Transverse colon (tissue), 4 donors: ENCODE measurements around the gene FOXJ3. TPM values are rescaled to one million over a fixed set of nuclear protein-coding genes. Genes with fewer than 3 reads are reported as not detected.
A peak's percentile ranks its signal among the peaks of the same experiment; 100 is the strongest.

Experiments used
- DNase-seq: peaks from one replicate; pipeline ENCODE4 v3.0.0-alpha.2; 2019
- H3K27ac ChIP-seq, 4 donors: fragments of 200-600 bp; sonication (generic); 2 replicates each; pipeline ENCODE4 v1.5.1; 2016 to 2018; ENCODE audit warnings: inconsistent platforms in 4 of 4
- H3K27me3 ChIP-seq: fragments of 200-600 bp; sonication (generic); 2 replicates; pipeline ENCODE4 v1.5.1; 2017; ENCODE audit warnings: inconsistent platforms
- H3K36me3 ChIP-seq, 4 donors: fragments of 200-600 bp; sonication (generic); 2 replicates each; pipeline ENCODE4 v1.5.1; 2017 to 2019; ENCODE audit warnings: inconsistent platforms in 4 of 4
- H3K4me1 ChIP-seq, 4 donors: fragments of 200-600 bp; sonication (generic); 2 replicates each; pipeline ENCODE4 v1.5.1; 2017 to 2020; ENCODE audit warnings: inconsistent platforms in 4 of 4
- H3K4me3 ChIP-seq, 4 donors: fragments of 200-600 bp; sonication (generic); 1 replicate in 1 of 4; 2 replicates in 3 of 4; pipeline versions ENCODE4 v1.5.1 to v1.6.1; 2017 to 2019; ENCODE audit warnings: inconsistent platforms in 4 of 4
- H3K9me3 ChIP-seq, 2 donors: fragments of 200-600 bp; sonication (generic); 2 replicates each; pipeline ENCODE4 v1.5.1; 2017 to 2019; ENCODE audit warnings: inconsistent platforms in 2 of 2
- CTCF ChIP-seq, 5 experiments: fragments of 200-600 bp in 3 of 5; fragments of 450-650 bp in 2 of 5; sonication (generic) in 3 of 5; IDR thresholded peaks; 1 replicate in 2 of 5; 2 replicates in 3 of 5; pipeline ENCODE4 v1.5.1; 2016 to 2017; ENCODE audit warnings: antibody characterized with exemption in 5 of 5, inconsistent platforms in 3 of 5, mild to moderate bottlenecking in 2 of 5, moderate library complexity in 1 of 5
- EP300 ChIP-seq: sonication (generic); formaldehyde crosslinking; IDR thresholded peaks from one replicate; pipeline ENCODE4 v1.6.1; 2017; ENCODE audit warnings: antibody characterized with exemption, low read depth
- POLR2A ChIP-seq: fragments of 450-650 bp; IDR thresholded peaks from one replicate; pipeline ENCODE4 v1.6.1; 2016; ENCODE audit warnings: antibody characterized with exemption, mild to moderate bottlenecking, moderate library complexity
- POLR2AphosphoS5 ChIP-seq, 3 donors: sonication (generic); formaldehyde crosslinking; IDR thresholded peaks; one replicate each; pipeline ENCODE4 v1.6.1; 2016; ENCODE audit warnings: antibody characterized with exemption in 3 of 3
- WGBS, 2 donors: methylation state at CpG; one replicate each; pipeline ENCODE4 v1.1.5; 2018; ENCODE audit warnings: low coverage in 1 of 2; 5-methylcytosine and 5-hydroxymethylcytosine counted together
- in situ Hi-C, 4 donors: fragments of 200-750 bp; cut with MboI; loops; one replicate each; pipeline versions ENCODE4 v1.15.0 to v1.15.1; 2017; ENCODE audit warnings: low sequenced_read_pairs in 3 of 4, low pct_ligation_motif_present in 1 of 4, low pct_unique_long_range_greater_than_20kb in 1 of 4
- intact Hi-C: fragments of 100-400 bp; cut with DNase I; formaldehyde crosslinking; loops from one replicate; pipeline ENCODE4 v1.15.1; 2023; ENCODE audit warnings: low total_unique reads
- total RNA-seq, 4 donors: library from RNA; depleted of rRNA; stranded (reverse); fragments of >200 nt; gene quantifications; one replicate each; pipeline ENCODE4 v1.1.0, GENCODE V29; 2016

Gene FOXJ3
- total RNA-seq, 4 donors from 2014 or later, result 18.5 to 62.1 (median 38.6) TPM

GRCh38 chr1:42163536-42164503 lies 171.2 kb downstream of the FOXJ3 start:
- Histone ChIP-seq H3K27me3 (no peaks in the 10 kb centered on the region), H3K27ac (peak overlapping the region; percentile 30 to 75 (median 74)), H3K4me3 (peak overlapping the region in 2 of 4 donors; percentile 0 to 35), H3K36me3 (no peaks in the 10 kb centered on the region), H3K4me1 (peaks cover 3 to 33% (median 28%) of the 10 kb centered on the region in 4 donors), H3K9me3 (peaks cover 9 to 12% of the 10 kb centered on the region in 2 donors)
- TF ChIP-seq CTCF (IDR thresholded peaks at IDR 0.05), result peak in 1 of 5 experiments; percentile 27
- no peak for TF ChIP-seq POLR2AphosphoS5 (IDR thresholded peaks at IDR 0.05)
- no peak for TF ChIP-seq POLR2A
- no peak for TF ChIP-seq EP300
- intact Hi-C loops, result no loop called here
- no peak for DNase-seq
- 72% methylated on average over 13 of the region's 16 CpGs; no CpG with 5 or more reads in 1 of the 2 donors for WGBS, 2 donors
- in situ Hi-C loops, result no loop called here

- intact Hi-C loops (no loop called here), in situ Hi-C loops (no loop called here)
- Histone ChIP-seq H3K4me3 (peak overlapping the region in 1 of 4 donors; percentile 35), H3K4me1 (peaks cover 3 to 27% (median 24%) of the 10 kb centered on the region in 4 donors), H3K27me3 (no peaks in the 10 kb centered on the region), H3K9me3 (peaks cover 9 to 12% of the 10 kb centered on the region in 2 donors), H3K36me3 (no peaks in the 10 kb centered on the region), H3K27ac (peak overlapping the region in 1 of 4 donors; percentile 12)
- DNase-seq, result no peak
- TF ChIP-seq POLR2A (no peak), CTCF (IDR thresholded peaks at IDR 0.05) (no peak), EP300 (no peak), POLR2AphosphoS5 (IDR thresholded peaks at IDR 0.05) (no peak)
- WGBS, 2 donors, result 77% methylated on average over 2 of the region's 2 CpGs; no CpG with 5 or more reads in 1 of the 2 donors
Measured at GRCh38 chr1:42163114-42163513, 171.9 kb downstream of the FOXJ3 start.

- no peaks in the 10 kb centered on the region for H3K36me3 ChIP-seq
- H3K9me3 ChIP-seq, result peaks cover 9 to 12% of the 10 kb centered on the region in 2 donors
- H3K4me3 ChIP-seq, result no peak overlapping the region
- no peaks in the 10 kb centered on the region for H3K27me3 ChIP-seq
- DNase-seq, result no peak
- TF ChIP-seq POLR2AphosphoS5 (IDR thresholded peaks at IDR 0.05) (no peak), CTCF (IDR thresholded peaks at IDR 0.05) (no peak), EP300 (no peak), POLR2A (no peak)
- intact Hi-C loops (no loop called here), in situ Hi-C loops (no loop called here)
- H3K27ac ChIP-seq, result peak overlapping the region in 1 of 4 donors; percentile 4
- 67 to 100% methylated on average over 2 to 4 of the region's 5 CpGs for WGBS, 2 donors
- H3K4me1 ChIP-seq, result peaks cover 3 to 26% (median 24%) of the 10 kb centered on the region in 4 donors
Measured at GRCh38 chr1:42162181-42162580, 172.9 kb downstream of the FOXJ3 start.

DNA sequence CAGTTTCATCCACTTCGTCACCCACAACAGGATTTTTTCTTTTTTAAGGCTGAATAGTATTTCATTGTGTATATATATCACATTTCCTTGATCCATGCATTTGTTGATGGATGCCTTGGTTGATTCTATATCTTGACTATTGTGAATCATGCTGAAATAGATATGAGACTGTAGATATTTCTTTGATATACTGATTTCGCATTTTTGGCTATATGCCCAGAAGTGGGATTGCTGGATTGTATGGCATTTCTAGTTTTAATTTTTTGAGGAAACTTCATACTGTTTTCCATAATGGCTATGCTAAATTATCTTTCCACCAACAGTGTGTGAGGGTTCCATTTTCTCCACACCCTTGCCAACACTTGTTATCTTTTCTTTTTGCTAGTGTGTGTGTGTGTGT lies 176.8 kb downstream of the FOXJ3 start:
- no peak for TF ChIP-seq CTCF (IDR thresholded peaks at IDR 0.05)
- no peak for TF ChIP-seq POLR2A
- TF ChIP-seq POLR2AphosphoS5 (IDR thresholded peaks at IDR 0.05), result no peak
- TF ChIP-seq EP300, result no peak
- DNase-seq, result no peak
- peaks cover 9 to 12% of the 10 kb centered on the region in 2 donors for H3K9me3 ChIP-seq
- intact Hi-C loops (no loop called here), in situ Hi-C loops (no loop called here)
- H3K4me1 ChIP-seq, result peaks cover 0 to 15% (median 8%) of the 10 kb centered on the region in 4 donors
- no peaks in the 10 kb centered on the region for H3K27me3 ChIP-seq
- no peaks in the 10 kb centered on the region for H3K36me3 ChIP-seq
- H3K27ac ChIP-seq, result no peak overlapping the region
- no peak overlapping the region for H3K4me3 ChIP-seq
- WGBS, 2 donors, result 83 to 87% methylated on average over 1 to 2 of the region's 2 CpGs
